HL-60 (cell line): ENCODE results near the gene ZNF70.

Source experiments
- DNase-seq, 2 experiments: peaks; one replicate each; pipeline ENCODE4 v3.0.0-alpha.2; 2010 to 2020; ENCODE audit warnings: low read depth in 1 of 2, low spot score in 1 of 2
- H3K27ac ChIP-seq: fragments of 250-450 bp; sonication (Bioruptor Pico); replicated peaks from 2 replicates; pipeline ENCODE4 v1.5.1; 2020; ENCODE audit warnings: mild to moderate bottlenecking, moderate library complexity
- H3K27me3 ChIP-seq: fragments of 250-450 bp; sonication (Bioruptor Pico); 2 replicates; pipeline ENCODE4 v1.5.1; 2021; ENCODE audit warnings: mild to moderate bottlenecking, moderate library complexity; ENCODE audit not compliant: insufficient read depth, poor library complexity, severe bottlenecking
- H3K4me3 ChIP-seq: replicated peaks from 2 replicates; pipeline ENCODE4 v1.5.1; 2011; ENCODE audit warnings: mild to moderate bottlenecking, control low read depth, low read length; ENCODE audit not compliant: insufficient read depth
- CTCF ChIP-seq: IDR thresholded peaks from one replicate; pipeline ENCODE4 v1.5.1; 2011; ENCODE audit warnings: low read length, control low read depth, inconsistent platforms; ENCODE audit not compliant: insufficient read depth
- GABPA ChIP-seq: IDR thresholded peaks from 2 replicates; pipeline ENCODE4 v1.6.1; 2012; ENCODE audit warnings: low read depth
- POLR2AphosphoS5 ChIP-seq: IDR thresholded peaks from 2 replicates; pipeline ENCODE4 v1.6.1; 2012; ENCODE audit warnings: low read depth
- REST ChIP-seq: IDR thresholded peaks from 2 replicates; pipeline ENCODE4 v1.6.1; 2012; ENCODE audit warnings: low read depth; ENCODE audit not compliant: insufficient replicate concordance
- SPI1 ChIP-seq: IDR thresholded peaks from 2 replicates; pipeline ENCODE4 v1.6.1; 2012; ENCODE audit warnings: low read depth, mild to moderate bottlenecking, borderline replicate concordance

Gene ZNF70

GRCh38 chr22:23743303-23743705, 7.6 kb downstream of the ZNF70 start:
- Histone ChIP-seq H3K4me3 (no peak overlapping the region), H3K27me3 (no peaks in the 10 kb centered on the region), H3K27ac (no peak overlapping the region)
- no peak for TF ChIP-seq SPI1
- TF ChIP-seq GABPA: no peak
- TF ChIP-seq CTCF: no peak
- TF ChIP-seq REST: no peak
- no peak for TF ChIP-seq POLR2AphosphoS5
- no peak for DNase-seq

- H3K4me3 ChIP-seq: no peak overlapping the region
Measured at GRCh38 chr22:23742505-23743264, 8.2 kb downstream of the ZNF70 start.

More at GRCh38 chr22:23742505-23743264, 8.2 kb downstream of the ZNF70 start:
- no peaks in the 10 kb centered on the region for H3K27me3 ChIP-seq
- TF ChIP-seq CTCF (no peak), SPI1 (no peak), POLR2AphosphoS5 (no peak), GABPA (no peak), REST (no peak)
- DNase-seq: no peak
- no peak overlapping the region for H3K27ac ChIP-seq
